ENCODE results near the gene DCXR.

The DCXR gene

GRCh38 chr17:82061047-82061925 is 23.8 kb upstream of the DCXR start:
- H3K27me3 Mint-ChIP-seq, result no peaks in the 10 kb centered on the region
- peaks cover 18% of the 10 kb centered on the region for H3K4me1 Mint-ChIP-seq
- peaks cover 30% of the 10 kb centered on the region for H3K36me3 Mint-ChIP-seq
- ATAC-seq, result no peak
- no peaks in the 10 kb centered on the region for H3K9me3 Mint-ChIP-seq
- no peak overlapping the region for H3K27ac Mint-ChIP-seq
- H3K4me3 Mint-ChIP-seq, result no peak overlapping the region

GRCh38 chr17:82060614-82061013 is 23.1 kb upstream of the DCXR start:
- Mint-ChIP-seq H3K9me3 (no peaks in the 10 kb centered on the region), H3K27ac (no peak overlapping the region), H3K4me1 (peaks cover 14% of the 10 kb centered on the region), H3K4me3 (no peak overlapping the region), H3K36me3 (peaks cover 30% of the 10 kb centered on the region), H3K27me3 (no peaks in the 10 kb centered on the region)
- ATAC-seq, result no peak

GRCh38 chr17:82060001-82060380 is 22.5 kb upstream of the DCXR start:
- no peak overlapping the region for H3K27ac Mint-ChIP-seq
- H3K9me3 Mint-ChIP-seq, result no peaks in the 10 kb centered on the region
- peaks cover 17% of the 10 kb centered on the region for H3K4me1 Mint-ChIP-seq
- peaks cover 34% of the 10 kb centered on the region for H3K36me3 Mint-ChIP-seq
- no peak overlapping the region for H3K4me3 Mint-ChIP-seq
- no peak for ATAC-seq
- no peaks in the 10 kb centered on the region for H3K27me3 Mint-ChIP-seq

GRCh38 chr17:82059272-82060000 is 21.9 kb upstream of the DCXR start:
- no peak overlapping the region for H3K27ac Mint-ChIP-seq
- peaks cover 39% of the 10 kb centered on the region for H3K36me3 Mint-ChIP-seq
- H3K9me3 Mint-ChIP-seq, result no peaks in the 10 kb centered on the region
- H3K27me3 Mint-ChIP-seq, result no peaks in the 10 kb centered on the region
- H3K4me1 Mint-ChIP-seq, result peaks cover 15% of the 10 kb centered on the region
- no peak for ATAC-seq
- H3K4me3 Mint-ChIP-seq, result no peak overlapping the region

- ATAC-seq, result no peak
- H3K4me1 Mint-ChIP-seq, result peaks cover 11% of the 10 kb centered on the region
- no peak overlapping the region for H3K27ac Mint-ChIP-seq
- H3K36me3 Mint-ChIP-seq, result peaks cover 41% of the 10 kb centered on the region
- no peaks in the 10 kb centered on the region for H3K9me3 Mint-ChIP-seq
- H3K27me3 Mint-ChIP-seq, result no peaks in the 10 kb centered on the region
- no peak overlapping the region for H3K4me3 Mint-ChIP-seq
Observed at GRCh38 chr17:82058855-82059249, 21.4 kb upstream of the DCXR start.

- peaks cover 11% of the 10 kb centered on the region for H3K4me1 Mint-ChIP-seq
- ATAC-seq, result no peak
- peak overlapping the region; percentile 44 for H3K27ac Mint-ChIP-seq
- no peaks in the 10 kb centered on the region for H3K27me3 Mint-ChIP-seq
- no peak overlapping the region for H3K4me3 Mint-ChIP-seq
- H3K36me3 Mint-ChIP-seq, result peaks cover 41% of the 10 kb centered on the region
- no peaks in the 10 kb centered on the region for H3K9me3 Mint-ChIP-seq
Observed at GRCh38 chr17:82058230-82058854, 20.8 kb upstream of the DCXR start.

- H3K27ac Mint-ChIP-seq, result peak overlapping the region; percentile 44
- H3K36me3 Mint-ChIP-seq, result peaks cover 37% of the 10 kb centered on the region
- H3K9me3 Mint-ChIP-seq, result no peaks in the 10 kb centered on the region
- H3K4me3 Mint-ChIP-seq, result no peak overlapping the region
- peaks cover 11% of the 10 kb centered on the region for H3K4me1 Mint-ChIP-seq
- ATAC-seq, result no peak
- no peaks in the 10 kb centered on the region for H3K27me3 Mint-ChIP-seq
Observed at GRCh38 chr17:82056729-82057621, 19.5 kb upstream of the DCXR start.

- Mint-ChIP-seq H3K27ac (no peak overlapping the region), H3K4me3 (no peak overlapping the region)
Observed at GRCh38 chr17:82055965-82056728, 18.6 kb upstream of the DCXR start.

GRCh38 chr17:82055023-82055964 is 17.8 kb upstream of the DCXR start:
- Mint-ChIP-seq H3K4me3 (no peak overlapping the region), H3K27ac (no peak overlapping the region), H3K27me3 (no peaks in the 10 kb centered on the region), H3K9me3 (no peaks in the 10 kb centered on the region), H3K4me1 (peaks cover 18% of the 10 kb centered on the region), H3K36me3 (peaks cover 32% of the 10 kb centered on the region)
- no peak for ATAC-seq

More at GRCh38 chr17:82055965-82056728, 18.6 kb upstream of the DCXR start:
- H3K36me3 Mint-ChIP-seq, result peaks cover 33% of the 10 kb centered on the region
- H3K27me3 Mint-ChIP-seq, result no peaks in the 10 kb centered on the region
- H3K4me1 Mint-ChIP-seq, result peaks cover 11% of the 10 kb centered on the region
- no peak for ATAC-seq
- H3K9me3 Mint-ChIP-seq, result no peaks in the 10 kb centered on the region

GRCh38 chr17:82054351-82055022 is 17.0 kb upstream of the DCXR start:
- H3K9me3 Mint-ChIP-seq, result no peaks in the 10 kb centered on the region
- peaks cover 19% of the 10 kb centered on the region for H3K4me1 Mint-ChIP-seq
- H3K27me3 Mint-ChIP-seq, result no peaks in the 10 kb centered on the region
- H3K4me3 Mint-ChIP-seq, result no peak overlapping the region
- ATAC-seq, result no peak
- H3K36me3 Mint-ChIP-seq, result peaks cover 28% of the 10 kb centered on the region
- H3K27ac Mint-ChIP-seq, result no peak overlapping the region

GRCh38 chr17:82053556-82054263 is 16.2 kb upstream of the DCXR start:
- H3K9me3 Mint-ChIP-seq, result no peaks in the 10 kb centered on the region
- no peak for ATAC-seq
- peaks cover 19% of the 10 kb centered on the region for H3K4me1 Mint-ChIP-seq
- peaks cover 25% of the 10 kb centered on the region for H3K36me3 Mint-ChIP-seq
- no peak overlapping the region for H3K27ac Mint-ChIP-seq
- H3K27me3 Mint-ChIP-seq, result no peaks in the 10 kb centered on the region
- peak overlapping the region; percentile 85 for H3K4me3 Mint-ChIP-seq

GRCh38 chr17:82053130-82053529 is 15.6 kb upstream of the DCXR start:
- Mint-ChIP-seq H3K36me3 (peaks cover 21% of the 10 kb centered on the region), H3K4me1 (peaks cover 19% of the 10 kb centered on the region), H3K27ac (no peak overlapping the region), H3K4me3 (peak overlapping the region; percentile 85), H3K9me3 (no peaks in the 10 kb centered on the region), H3K27me3 (no peaks in the 10 kb centered on the region)
- no peak for ATAC-seq
